Suppressor macrophage treated with lipopolysaccharide for 4 hours (primary cell): Measurements from ENCODE around the gene KAZN.
A peak's percentile ranks its signal among the peaks of the same experiment; 100 is the strongest.

Experiments used
- DNase-seq: peaks from one replicate; pipeline ENCODE4 v3.0.0-alpha.2; 2020

KAZN gene

GRCh38 chr1:15048437-15048980, 450.0 kb downstream of the KAZN start:
- DNase-seq = no peak

- no peak for DNase-seq
These were observed 450.6 kb downstream of the KAZN start for GRCh38 chr1:15049067-15049466.

GRCh38 chr1:15051882-15052528, 453.5 kb downstream of the KAZN start:
- peak; percentile 22 for DNase-seq

- no peak for DNase-seq
These were observed 454.7 kb downstream of the KAZN start for GRCh38 chr1:15053153-15053552.

GRCh38 chr1:15055736-15056415, 457.4 kb downstream of the KAZN start:
- DNase-seq = no peak

GRCh38 chr1:15056515-15057285, 458.2 kb downstream of the KAZN start:
- DNase-seq = no peak

- no peak for DNase-seq
These were observed 459.3 kb downstream of the KAZN start for GRCh38 chr1:15057834-15058233.

- no peak for DNase-seq
These were observed 459.8 kb downstream of the KAZN start for GRCh38 chr1:15058261-15058660.

GRCh38 chr1:15060104-15060503, 461.6 kb downstream of the KAZN start:
- DNase-seq = no peak

GRCh38 chr1:15062479-15063099, 464.1 kb downstream of the KAZN start:
- peak; percentile 61 for DNase-seq

GRCh38 chr1:15063346-15063745, 464.9 kb downstream of the KAZN start:
- DNase-seq = no peak

GRCh38 chr1:15063783-15064182, 465.3 kb downstream of the KAZN start:
- no peak for DNase-seq

GRCh38 chr1:15064217-15064929, 465.9 kb downstream of the KAZN start:
- no peak for DNase-seq

- DNase-seq = no peak
These were observed 466.8 kb downstream of the KAZN start for GRCh38 chr1:15065291-15065690.

GRCh38 chr1:15065736-15066135, 467.3 kb downstream of the KAZN start:
- no peak for DNase-seq

- no peak for DNase-seq
These were observed 467.7 kb downstream of the KAZN start for GRCh38 chr1:15066191-15066590.

- no peak for DNase-seq
These were observed 468.7 kb downstream of the KAZN start for GRCh38 chr1:15067148-15067547.

- DNase-seq = no peak
These were observed 469.7 kb downstream of the KAZN start for GRCh38 chr1:15068152-15068551.

GRCh38 chr1:15068997-15069396, 470.5 kb downstream of the KAZN start:
- DNase-seq = no peak

GRCh38 chr1:15070145-15070748, 471.8 kb downstream of the KAZN start:
- no peak for DNase-seq

GRCh38 chr1:15071936-15072335, 473.5 kb downstream of the KAZN start:
- no peak for DNase-seq

GRCh38 chr1:15073799-15074308, 475.4 kb downstream of the KAZN start:
- DNase-seq = no peak
